DMS 273 treated with DMSO at 0.1 percent for 48 hours (cell line): Measurements from ENCODE around the gene SIN3A.
"Not testable (repeated sequence)": the region's sequence is repeated elsewhere in the genome, so short reads cannot be mapped to it uniquely, and the experiment has no call there.

Source experiments
- DNase-seq: peaks from one replicate; lab custom pipeline; 2025; lab: John Stamatoyannopoulos, UW

The SIN3A gene

GRCh38 chr15:75333654-75334419 lies 117.7 kb downstream of the SIN3A start:
- not testable (repeated sequence) for DNase-seq

DNA sequence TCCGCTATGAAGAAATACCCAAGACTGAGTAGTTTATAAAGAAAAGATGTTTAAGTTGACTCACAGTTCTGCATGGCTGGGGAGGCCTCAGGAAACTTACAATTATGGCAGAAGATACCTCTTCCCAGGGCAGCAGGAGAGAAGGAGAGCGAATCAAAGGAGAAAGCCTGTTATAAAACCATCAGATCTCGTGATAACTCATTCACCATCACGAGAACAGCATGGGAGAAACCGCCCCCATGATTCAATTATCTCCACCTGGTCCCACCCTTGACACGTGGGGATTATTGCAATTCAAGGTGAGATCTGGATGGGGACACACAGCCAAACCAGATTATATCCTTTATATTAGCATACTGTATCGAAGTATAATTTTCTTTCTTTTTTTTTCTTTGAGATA lies 119.4 kb downstream of the SIN3A start:
- not testable (repeated sequence) for DNase-seq

GRCh38 chr15:75329571-75329970 lies 121.9 kb downstream of the SIN3A start:
- DNase-seq: no peak

GRCh38 chr15:75328493-75329314 lies 122.8 kb downstream of the SIN3A start:
- DNase-seq: no peak

DNA sequence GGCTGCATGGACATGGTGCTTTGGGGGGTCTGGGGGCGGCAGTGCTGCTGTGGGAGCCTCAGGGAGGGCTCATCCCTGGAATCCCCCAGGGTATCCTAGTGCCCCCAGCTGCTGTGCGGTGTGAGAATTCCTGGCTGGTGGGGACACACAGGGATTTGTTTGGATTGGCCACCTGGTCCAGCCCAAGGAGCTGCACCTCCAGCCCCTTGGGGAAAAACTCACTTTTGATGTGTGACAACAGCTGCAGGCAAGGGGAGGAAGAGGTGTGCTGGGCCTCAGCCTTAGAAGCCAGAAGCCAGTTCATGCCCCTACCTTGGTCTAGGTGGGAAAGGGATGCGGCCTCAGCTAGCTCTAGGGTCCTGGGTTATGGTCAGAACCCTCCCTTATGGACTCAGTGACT lies 124.0 kb downstream of the SIN3A start:
- DNase-seq: no peak

DNA sequence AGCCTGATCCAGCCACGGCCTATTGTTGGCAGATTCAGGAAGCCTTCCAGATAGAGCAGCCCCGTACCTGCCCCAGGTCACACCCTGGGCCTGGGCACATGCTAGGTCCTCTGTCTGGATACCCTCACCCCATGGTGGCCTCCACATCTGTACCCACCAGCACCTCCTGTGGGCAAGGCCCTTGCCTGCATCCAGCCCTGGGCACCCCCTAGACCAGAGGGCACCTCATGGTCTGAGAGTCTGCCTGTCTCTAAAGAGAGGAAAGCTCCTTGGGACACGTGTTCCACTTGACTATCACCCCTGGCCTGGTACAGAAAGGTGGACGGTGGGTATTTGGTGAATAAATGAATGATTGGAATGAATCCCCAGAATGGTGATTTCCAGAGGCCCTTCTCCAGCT lies 124.5 kb downstream of the SIN3A start:
- no peak for DNase-seq

DNA sequence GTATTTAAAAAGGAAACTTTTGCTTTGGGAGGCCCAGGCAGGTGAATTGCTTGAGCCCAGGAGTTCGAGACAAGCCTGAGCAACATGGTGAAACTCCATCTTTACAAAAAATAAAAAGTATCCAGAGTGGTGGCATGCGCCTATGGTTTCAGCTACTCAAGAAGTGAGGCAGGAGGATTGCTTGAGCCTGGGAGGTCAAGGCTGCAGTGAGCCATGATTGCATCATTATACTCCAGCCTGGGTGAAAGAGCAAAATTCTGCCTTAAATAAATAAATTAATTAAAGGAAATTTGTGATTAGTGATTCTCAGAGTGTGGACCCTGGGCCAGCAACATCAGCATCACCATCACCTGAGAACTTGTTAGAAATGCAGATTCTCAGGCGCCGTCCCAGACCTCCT lies 125.6 kb downstream of the SIN3A start:
- no peak for DNase-seq

- no peak for DNase-seq
Measured at GRCh38 chr15:75321711-75322110, 129.8 kb downstream of the SIN3A start.
